Medulla oblongata (tissue), 1 donor: ENCODE data around the gene ETV6.
A peak's percentile ranks its signal among the peaks of the same experiment; 100 is the strongest.

Experiments used
- DNase-seq: peaks from one replicate; pipeline ENCODE4 v3.0.0-alpha.2; 2015; ENCODE audit errors: extremely low spot score

ETV6 gene

DNA sequence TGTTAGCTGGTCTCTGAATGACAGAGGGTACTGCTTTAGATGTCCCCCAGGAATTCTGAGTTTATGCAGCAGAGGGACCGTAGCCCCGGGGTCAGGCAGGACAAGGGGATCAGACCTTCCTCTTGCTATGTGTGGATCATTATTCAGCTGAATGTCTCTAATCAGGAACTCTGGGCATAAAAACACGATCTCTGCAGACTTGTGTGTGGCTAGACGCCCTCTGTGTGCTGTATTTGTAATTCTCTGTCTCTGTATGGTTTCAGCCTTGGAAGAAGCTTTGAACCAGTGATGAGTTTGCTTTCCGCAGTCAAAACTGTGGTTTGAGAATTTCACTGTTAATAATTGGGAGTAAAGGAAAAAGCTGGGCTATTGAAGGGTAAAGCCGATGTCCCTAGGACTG is 125.3 kb downstream of the ETV6 start:
- no peak for DNase-seq

GRCh38 chr12:11776316-11776715 is 126.8 kb downstream of the ETV6 start:
- DNase-seq, result no peak

DNA sequence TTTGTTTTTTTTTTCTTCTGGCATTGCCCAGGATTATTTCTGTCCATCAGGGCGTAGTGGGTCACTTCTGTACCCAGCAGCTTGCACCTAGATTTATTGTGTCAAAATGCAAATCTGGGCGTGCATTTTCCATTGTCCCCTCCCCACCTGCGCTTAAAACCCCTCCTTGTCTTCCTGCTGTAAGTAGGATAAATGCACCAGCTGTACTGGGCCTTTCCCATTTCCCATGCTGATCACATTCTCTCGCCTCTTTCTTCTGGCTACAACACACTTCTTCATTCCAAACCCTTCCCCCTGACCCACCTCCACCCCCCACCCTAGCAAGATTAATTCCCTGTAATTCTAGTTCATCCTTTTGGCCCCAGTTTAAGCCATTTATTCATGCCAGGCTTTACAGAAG is 128.0 kb downstream of the ETV6 start:
- no peak for DNase-seq

GRCh38 chr12:11777962-11778361 is 128.5 kb downstream of the ETV6 start:
- DNase-seq, result no peak

DNA sequence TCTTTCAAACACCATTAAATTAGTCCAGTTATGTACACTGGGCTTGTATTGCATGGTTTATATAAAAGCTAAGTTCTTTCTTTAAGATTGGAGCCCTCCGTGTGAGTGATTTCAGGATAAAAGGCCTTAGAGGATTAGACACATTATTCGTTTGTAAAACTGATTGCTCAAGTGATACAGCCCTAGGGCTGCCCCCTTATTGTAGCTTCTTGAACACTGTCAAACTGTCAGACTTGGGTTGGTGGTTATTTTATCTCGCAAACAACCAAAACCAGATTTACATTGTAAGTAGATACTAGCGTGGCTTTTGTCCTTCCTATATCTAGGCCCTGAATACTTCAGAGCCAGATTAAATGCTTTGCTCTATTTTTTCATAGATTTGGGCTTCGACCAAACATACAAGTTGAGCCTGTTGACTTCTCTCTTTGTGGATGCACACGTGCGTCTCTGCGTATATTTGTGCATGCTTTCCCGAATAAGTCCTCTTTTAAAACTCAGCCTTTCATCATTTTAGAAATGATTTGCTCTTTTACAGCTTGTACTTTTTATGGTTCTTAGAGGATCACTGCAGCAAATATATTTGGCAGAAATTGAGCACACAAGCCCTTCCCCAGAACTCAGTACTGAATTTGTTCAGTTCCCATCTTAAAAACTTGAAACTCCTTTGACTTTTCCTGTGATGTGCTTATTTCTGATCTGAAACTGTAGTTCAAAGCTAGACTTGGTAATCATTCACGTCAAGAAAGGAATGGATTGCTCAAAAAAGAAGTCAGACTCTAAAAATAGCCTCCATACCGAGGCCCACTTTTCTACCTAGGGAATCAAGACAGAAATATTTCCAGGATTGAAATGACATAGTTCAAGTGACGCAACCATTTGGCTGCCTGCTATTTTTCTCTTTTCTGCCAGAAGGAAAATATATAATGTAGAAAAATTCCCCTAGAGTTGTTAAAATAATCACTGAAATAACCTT is 129.5 kb downstream of the ETV6 start:
- no peak for DNase-seq

DNA sequence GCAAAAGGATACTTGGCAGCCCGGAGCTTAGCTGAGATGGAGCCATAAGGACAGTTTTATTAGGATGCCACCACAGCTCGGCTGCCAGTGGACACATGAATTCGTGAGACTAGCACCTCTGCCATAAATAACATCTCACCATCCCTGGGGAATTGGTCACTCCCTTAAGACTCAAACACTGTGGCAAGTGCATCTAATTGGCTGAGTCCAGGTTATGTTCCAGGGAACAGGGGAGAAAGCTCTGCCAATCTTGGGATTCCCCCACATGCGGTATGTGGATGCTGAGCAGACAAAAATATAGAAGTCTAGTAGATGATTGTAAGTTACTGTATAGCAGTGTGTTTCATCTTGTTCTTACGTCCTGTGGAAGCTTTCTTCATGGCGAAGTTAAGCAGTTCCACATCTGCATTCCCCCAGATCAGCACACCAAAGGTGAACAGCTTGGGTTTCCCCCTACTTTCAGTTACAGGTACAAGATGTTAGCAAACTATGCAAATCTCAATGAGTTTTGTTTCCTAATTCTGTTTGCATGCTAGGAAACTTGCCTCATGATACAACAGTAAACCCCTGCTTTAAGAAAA is 131.1 kb downstream of the ETV6 start:
- DNase-seq, result no peak

DNA sequence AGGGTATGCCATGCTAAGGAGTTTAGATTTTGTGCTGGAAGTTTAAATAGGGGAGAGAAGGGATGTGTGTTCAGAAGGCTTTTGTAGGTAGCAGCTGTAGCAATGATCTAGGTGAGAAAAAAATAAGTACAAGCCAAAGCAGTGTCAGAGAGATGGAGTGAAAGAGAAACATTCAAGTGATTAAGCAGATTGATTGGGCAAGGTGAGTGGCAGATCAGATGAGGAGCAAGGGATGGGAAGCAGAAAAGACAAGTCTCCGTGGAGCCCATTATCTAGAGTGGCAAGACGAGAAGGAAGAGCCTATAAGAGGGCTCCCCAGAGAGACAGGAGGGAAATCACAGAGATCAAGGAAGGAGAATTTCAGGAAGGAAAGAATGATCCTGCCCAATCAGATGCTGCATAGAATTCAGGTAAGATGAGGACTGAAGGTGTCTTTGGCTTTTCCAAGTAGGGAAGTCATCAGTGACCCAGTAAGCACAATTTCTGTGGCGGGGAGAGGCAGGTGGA is 133.5 kb downstream of the ETV6 start:
- no peak for DNase-seq

GRCh38 chr12:11785712-11786111 is 136.2 kb downstream of the ETV6 start:
- DNase-seq, result no peak

DNA sequence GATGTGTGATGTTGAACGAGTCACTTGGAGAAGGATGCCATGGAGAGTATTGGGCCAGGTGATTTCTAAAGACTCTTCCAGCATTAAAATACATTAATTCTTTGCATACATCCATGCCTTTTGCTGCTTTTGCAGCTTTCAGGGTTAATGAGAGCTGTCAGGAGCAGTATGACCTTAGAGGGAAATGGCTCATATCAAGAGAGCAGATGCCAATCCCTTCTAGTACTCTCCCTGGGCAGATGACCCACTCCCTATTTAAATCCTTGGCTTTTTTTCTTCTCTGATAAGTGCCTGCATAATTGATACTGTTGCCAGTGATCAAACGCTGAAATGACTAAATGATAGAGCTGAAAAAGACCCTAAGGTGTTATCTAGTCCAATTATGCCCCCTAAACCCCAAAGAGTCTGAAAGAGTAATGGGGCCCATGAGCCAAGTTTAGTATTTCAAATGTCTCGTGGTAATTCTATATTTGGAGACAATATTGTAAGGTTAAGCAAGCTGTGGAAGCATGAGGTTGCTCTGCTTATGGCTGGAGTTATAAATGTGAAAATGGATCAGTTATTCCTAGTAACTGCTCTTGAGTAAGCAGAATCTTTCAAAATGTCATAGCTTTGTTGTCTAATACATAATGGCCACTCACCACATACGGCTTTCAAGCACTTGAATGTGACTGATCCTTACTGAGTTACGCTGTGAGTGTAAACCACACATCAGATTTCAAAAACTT is 137.3 kb downstream of the ETV6 start:
- DNase-seq, result no peak

GRCh38 chr12:11787437-11787836 is 138.0 kb downstream of the ETV6 start:
- DNase-seq, result no peak

DNA sequence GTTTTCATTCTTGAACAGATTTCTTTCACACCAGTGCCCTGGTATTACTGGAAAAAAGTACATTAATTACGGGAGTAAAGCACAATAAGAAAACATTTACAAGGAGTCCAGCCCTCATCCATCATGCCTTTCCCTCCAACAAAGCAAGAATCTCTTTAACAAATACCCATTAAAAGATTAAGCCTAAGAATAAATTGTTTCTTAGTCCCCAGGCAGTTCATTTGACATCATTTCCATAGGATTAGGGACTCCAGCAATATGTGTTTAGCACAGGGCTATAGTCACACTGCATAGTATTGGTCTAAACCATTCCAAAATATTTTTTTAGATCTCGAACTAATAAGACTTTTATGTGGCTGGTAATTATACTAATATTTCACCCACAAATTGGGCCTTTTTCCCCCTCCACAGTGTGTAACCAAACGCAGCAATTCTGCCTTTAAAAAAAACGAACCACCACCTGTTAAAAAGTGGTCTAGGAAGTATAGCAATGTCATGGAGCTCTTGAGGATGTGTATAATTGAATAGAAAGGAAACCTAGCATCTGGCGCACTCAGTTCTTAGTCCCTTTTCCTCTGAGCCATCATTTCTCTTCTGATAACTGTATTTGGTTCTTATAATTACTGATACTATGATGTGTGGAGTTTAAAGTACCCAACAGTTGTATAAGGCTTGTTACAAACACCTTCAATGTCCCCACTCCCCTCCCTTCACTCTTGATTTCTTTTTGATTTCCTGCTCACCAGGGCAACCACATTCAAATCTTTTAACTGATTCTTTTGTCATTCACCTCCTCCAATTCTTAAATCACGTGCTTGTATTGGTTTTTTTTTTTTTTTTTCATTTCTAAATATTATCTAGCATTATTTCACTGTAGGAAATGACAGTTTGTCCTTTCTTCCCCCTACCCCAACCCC is 138.7 kb downstream of the ETV6 start:
- DNase-seq, result no peak

DNA sequence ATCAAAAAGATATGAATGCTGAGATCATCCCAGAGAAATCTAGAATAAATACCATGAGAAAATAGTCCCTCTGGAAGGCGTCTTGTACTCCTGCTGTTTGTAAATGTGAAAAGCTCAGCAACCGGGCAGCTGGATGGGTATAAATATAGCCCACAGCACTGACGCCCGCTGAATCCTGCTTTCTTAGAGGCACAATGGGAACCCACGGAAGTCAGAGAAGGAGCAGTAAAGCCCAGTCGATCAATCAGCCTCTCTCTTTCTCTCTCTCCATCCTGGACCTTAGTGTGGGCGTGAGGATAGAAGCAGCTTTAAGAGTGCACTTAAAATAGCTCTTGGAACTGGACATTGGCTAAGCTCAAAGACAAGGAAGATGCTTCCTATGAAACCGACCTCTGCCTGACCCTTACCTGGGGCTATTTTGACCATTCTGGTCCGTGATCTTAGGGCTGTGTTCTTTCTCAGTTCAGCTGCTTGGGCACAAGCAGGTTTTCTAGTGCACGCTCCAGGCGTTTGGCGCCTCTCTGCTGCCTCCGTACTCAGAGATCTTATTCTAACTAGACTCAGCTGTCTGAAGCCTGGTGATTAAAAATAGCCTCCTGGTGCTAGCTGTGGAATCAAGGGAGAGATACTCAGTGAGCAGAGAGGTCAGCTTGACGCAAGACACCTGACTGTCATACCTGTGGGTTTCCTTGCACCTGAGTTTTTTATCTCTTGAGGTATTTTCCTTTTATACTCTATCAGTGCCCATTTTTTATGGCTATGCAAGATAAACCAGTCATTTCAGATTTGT is 144.6 kb downstream of the ETV6 start:
- no peak for DNase-seq

GRCh38 chr12:11794751-11795150 is 145.3 kb downstream of the ETV6 start:
- DNase-seq, result no peak

GRCh38 chr12:11795192-11795912 is 145.9 kb downstream of the ETV6 start:
- no peak for DNase-seq

GRCh38 chr12:11795913-11796459 is 146.5 kb downstream of the ETV6 start:
- DNase-seq, result no peak

DNA sequence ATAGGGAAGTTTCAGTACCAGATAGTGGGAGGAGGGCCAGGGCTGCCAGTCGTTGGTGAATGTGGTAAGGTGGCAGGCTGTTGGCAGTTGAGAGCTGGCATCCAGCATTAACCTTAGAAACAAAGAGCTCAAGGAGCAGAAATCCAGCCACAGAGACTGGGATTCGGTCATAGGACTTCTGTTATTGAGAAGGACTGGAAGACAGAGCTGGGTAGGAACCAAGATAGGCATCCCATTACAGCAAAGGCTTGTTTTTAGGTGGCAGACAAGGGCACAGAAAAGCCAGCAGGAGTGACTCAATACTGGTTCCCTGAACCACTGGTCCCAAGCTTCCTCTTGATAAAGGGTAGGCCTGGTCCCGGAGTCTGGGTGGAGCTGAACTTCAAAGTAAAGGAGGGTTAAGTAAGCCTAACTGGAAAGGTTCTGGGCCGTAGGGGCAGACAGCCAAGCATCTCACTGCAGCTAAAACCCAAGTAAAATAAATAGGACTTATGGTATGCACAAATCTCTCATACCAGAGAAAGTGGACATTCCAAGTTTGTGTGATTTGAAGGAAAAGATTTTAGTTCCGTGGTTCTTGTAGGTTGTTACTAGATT is 147.9 kb downstream of the ETV6 start:
- peak; percentile 59 for DNase-seq

- no peak for DNase-seq
Measured at GRCh38 chr12:11798006-11798708, 148.7 kb downstream of the ETV6 start.

DNA sequence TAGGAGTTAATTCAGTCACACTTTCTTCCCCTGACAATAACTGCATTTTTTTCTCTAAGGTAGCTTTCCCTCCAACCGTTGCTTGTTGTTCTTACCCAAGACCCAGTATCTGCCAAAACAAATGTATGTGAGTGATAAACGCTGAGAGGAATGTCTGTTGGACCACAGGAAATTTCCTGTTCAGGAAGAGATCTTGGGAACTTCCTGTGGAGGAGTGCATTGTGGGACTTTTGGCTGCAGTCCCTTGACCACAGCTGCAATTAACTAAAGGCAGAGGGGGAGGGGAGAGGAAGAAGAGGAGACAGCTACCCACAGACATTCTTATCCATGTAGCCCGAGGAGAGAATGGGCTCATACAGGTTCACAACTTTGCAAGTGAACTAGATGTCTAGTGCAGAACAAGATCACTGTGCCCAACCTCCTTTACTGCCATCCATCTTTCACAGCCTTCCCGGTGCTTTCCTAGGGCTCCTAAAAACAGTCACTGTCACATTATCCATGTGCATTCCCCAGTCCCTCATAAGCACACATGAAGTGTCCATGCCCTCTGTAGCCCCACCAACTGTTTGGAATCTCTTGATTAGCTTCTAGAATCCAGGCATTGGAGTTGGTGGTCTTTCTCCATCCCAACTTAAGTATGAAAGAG is 149.5 kb downstream of the ETV6 start:
- no peak for DNase-seq
